HCT116 (cell line): Measurements from ENCODE around the gene CRMP1. TPM values are rescaled to one million over a fixed set of nuclear protein-coding genes. Genes with fewer than 3 reads are reported as not detected.
"Not testable (repeated sequence)": the region's sequence is repeated elsewhere in the genome, so short reads cannot be mapped to it uniquely, and the experiment has no call there.

Source experiments
- ATAC-seq: fragments of 200-7000 bp; cut with Tn5 transposase; 2 replicates; pipeline ENCODE4 v1.9.1; 2020; ENCODE audit warnings: mild to moderate bottlenecking, moderate library complexity
- BruUV-seq: library from RNA; stranded (reverse); fragments of 400-500 nt; replicated peaks from 2 replicates; lab custom pipeline; 2021; lab: Mats Ljungman, UMichigan
- CTCF ChIA-PET: fragments of 300-600 bp; sonication (Branson Sonifier 250); formaldehyde crosslinking; loops from one replicate; lab custom pipeline; 2021; ENCODE audit warnings: antibody characterized with exemption; lab: Charles Lee
- POLR2A ChIA-PET: fragments of 300-600, 350-600 bp; sonication (Branson Sonifier 250); formaldehyde crosslinking; loops from one replicate; lab custom pipeline; 2021; ENCODE audit warnings: antibody characterized with exemption; lab: Charles Lee
- RAD21 ChIA-PET, 2 experiments: fragments of 300-600 bp; sonication (Branson Sonifier 250); formaldehyde crosslinking; loops; one replicate each; lab custom pipeline; 2023; ENCODE audit warnings: low total read pairs in 2 of 2; ENCODE audit not compliant: uncharacterized antibody in 2 of 2, unreplicated experiment in 2 of 2, low non-redundant PET in 1 of 2; lab: Charles Lee
- DNase-seq: peaks from one replicate; pipeline ENCODE4 v3.0.0-alpha.2; 2010; ENCODE audit warnings: low read depth, low spot score
- H2AFZ ChIP-seq: fragments of 200-600 bp; shearing (Covaris generic), sonication (generic); 2 replicates; pipeline ENCODE4 v1.6.1; 2017; ENCODE audit warnings: low read depth, mixed run types, mixed read lengths, antibody characterized with exemption, low read length; ENCODE audit not compliant: poor library complexity, severe bottlenecking
- H3K27ac ChIP-seq: 2 replicates; pipeline ENCODE4 v1.5.1; 2012; ENCODE audit warnings: low read depth, low read length
- H3K27me3 ChIP-seq: fragments of 200-600 bp; sonication (generic); 2 replicates; pipeline ENCODE4 v1.6.1; 2016; ENCODE audit warnings: mixed run types, low read length, mixed read lengths; ENCODE audit not compliant: insufficient read depth
- H3K36me3 ChIP-seq, 2 experiments: fragments of 200-500 bp in 1 of 2; fragments of 200-600 bp in 1 of 2; sonication (Bioruptor generic) in 1 of 2; sonication (generic) in 1 of 2; 2 replicates each; pipeline versions ENCODE4 v1.5.1 to v1.6.1; 2014 to 2016; ENCODE audit warnings: low read length in 2 of 2, inconsistent platforms in 1 of 2, mixed read lengths in 1 of 2, mixed run types in 1 of 2; ENCODE audit not compliant: insufficient read depth in 2 of 2, control insufficient read depth in 1 of 2
- H3K4me1 ChIP-seq, 2 experiments: fragments of 200-600 bp in 1 of 2; sonication (generic) in 1 of 2; 2 replicates each; pipeline versions ENCODE4 v1.5.1 to v1.6.1; 2012 to 2017; ENCODE audit warnings: low read length in 2 of 2, inconsistent platforms in 1 of 2, mild to moderate bottlenecking in 1 of 2, mixed read lengths in 1 of 2, mixed run types in 1 of 2, moderate library complexity in 1 of 2; ENCODE audit not compliant: insufficient read depth in 2 of 2, control insufficient read depth in 1 of 2
- H3K4me2 ChIP-seq: fragments of 200-600 bp; sonication (generic); 2 replicates; pipeline ENCODE4 v1.6.1; 2017; ENCODE audit warnings: mixed run types, low read length, mixed read lengths
- H3K4me3 ChIP-seq, 2 experiments: fragments of 200-600 bp in 1 of 2; sonication (generic) in 1 of 2; replicated peaks in 1 of 2; 2 replicates each; pipeline ENCODE4 v1.5.1; 2011 to 2016; ENCODE audit warnings: low read length in 2 of 2, control low read depth in 1 of 2, low read depth in 1 of 2, mild to moderate bottlenecking in 1 of 2, mixed read lengths in 1 of 2, mixed run types in 1 of 2
- H3K79me2 ChIP-seq: fragments of 200-600 bp; sonication (generic); 2 replicates; pipeline ENCODE4 v1.6.1; 2017; ENCODE audit warnings: mild to moderate bottlenecking, mixed run types, low read length, moderate library complexity, mixed read lengths; ENCODE audit not compliant: insufficient read depth
- H3K9ac ChIP-seq: fragments of 200-600 bp; sonication (generic); 2 replicates; pipeline ENCODE4 v1.6.1; 2016; ENCODE audit warnings: low read length, mixed read lengths
- H3K9me2 ChIP-seq: fragments of 200-600 bp; sonication (generic), shearing (Covaris generic); 2 replicates; pipeline ENCODE4 v1.6.1; 2017; ENCODE audit warnings: mixed run types, mild to moderate bottlenecking, moderate library complexity; ENCODE audit not compliant: insufficient read depth
- H3K9me3 ChIP-seq, 2 experiments: fragments of 200-500 bp in 1 of 2; fragments of 200-600 bp in 1 of 2; sonication (Bioruptor generic) in 1 of 2; sonication (generic) in 1 of 2; 2 replicates each; pipeline ENCODE4 v1.6.1; 2014 to 2017; ENCODE audit warnings: low read length in 2 of 2, mixed read lengths in 2 of 2, inconsistent platforms in 1 of 2, low read depth in 1 of 2, mild to moderate bottlenecking in 1 of 2, mixed run types in 1 of 2, moderate library complexity in 1 of 2; ENCODE audit not compliant: control insufficient read depth in 1 of 2, insufficient read depth in 1 of 2
- H4K20me1 ChIP-seq: fragments of 200-600 bp; sonication (generic), shearing (Covaris generic); 2 replicates; pipeline ENCODE4 v1.6.1; 2017; ENCODE audit warnings: mixed run types, mild to moderate bottlenecking, moderate library complexity; ENCODE audit not compliant: insufficient read depth
- EGR1 ChIP-seq: IDR thresholded peaks from 2 replicates; pipeline ENCODE4 v1.6.1; 2012; ENCODE audit warnings: low read depth
- RAD21 ChIP-seq: IDR thresholded peaks from 2 replicates; pipeline ENCODE4 v1.6.1; 2012; ENCODE audit warnings: low read depth, mild to moderate bottlenecking
- SRF ChIP-seq: IDR thresholded peaks from 2 replicates; pipeline ENCODE4 v1.6.1; 2012; ENCODE audit warnings: low read depth
- YY1 ChIP-seq: IDR thresholded peaks from 2 replicates; pipeline ENCODE4 v1.6.1; 2011; ENCODE audit warnings: low read length, low read depth, moderate library complexity, mild to moderate bottlenecking; ENCODE audit not compliant: insufficient replicate concordance; ENCODE audit errors: extremely low read depth
- intact Hi-C: fragments of 100-400 bp; cut with micrococcal nuclease; formaldehyde crosslinking; loops from 2 replicates; pipeline ENCODE4 v1.10.0; 2022
- total RNA-seq: library from RNA; stranded (reverse); gene quantifications from one replicate; pipeline ENCODE4 v1.2.1, GENCODE V29; 2021; ENCODE audit not compliant: unreplicated experiment
- TF ChIP-seq, protein P1 (sequence below), 3 experiments: fragments of 200-600 bp in 1 of 3; sonication (generic) in 1 of 3; IDR thresholded peaks in 2 of 3; conservative IDR thresholded peaks in 1 of 3; 2 replicates each; pipeline ENCODE4 v1.5.1; 2012 to 2017; ENCODE audit warnings: low read depth in 2 of 3, low read length in 2 of 3, antibody characterized with exemption in 1 of 3, borderline replicate concordance in 1 of 3, control low read depth in 1 of 3, mild to moderate bottlenecking in 1 of 3, mixed read lengths in 1 of 3, mixed run types in 1 of 3, moderate library complexity in 1 of 3; ENCODE audit not compliant: insufficient read depth in 1 of 3

Gene CRMP1
- total RNA-seq, 1 experiment from 2014 or later, result not detected

DNA sequence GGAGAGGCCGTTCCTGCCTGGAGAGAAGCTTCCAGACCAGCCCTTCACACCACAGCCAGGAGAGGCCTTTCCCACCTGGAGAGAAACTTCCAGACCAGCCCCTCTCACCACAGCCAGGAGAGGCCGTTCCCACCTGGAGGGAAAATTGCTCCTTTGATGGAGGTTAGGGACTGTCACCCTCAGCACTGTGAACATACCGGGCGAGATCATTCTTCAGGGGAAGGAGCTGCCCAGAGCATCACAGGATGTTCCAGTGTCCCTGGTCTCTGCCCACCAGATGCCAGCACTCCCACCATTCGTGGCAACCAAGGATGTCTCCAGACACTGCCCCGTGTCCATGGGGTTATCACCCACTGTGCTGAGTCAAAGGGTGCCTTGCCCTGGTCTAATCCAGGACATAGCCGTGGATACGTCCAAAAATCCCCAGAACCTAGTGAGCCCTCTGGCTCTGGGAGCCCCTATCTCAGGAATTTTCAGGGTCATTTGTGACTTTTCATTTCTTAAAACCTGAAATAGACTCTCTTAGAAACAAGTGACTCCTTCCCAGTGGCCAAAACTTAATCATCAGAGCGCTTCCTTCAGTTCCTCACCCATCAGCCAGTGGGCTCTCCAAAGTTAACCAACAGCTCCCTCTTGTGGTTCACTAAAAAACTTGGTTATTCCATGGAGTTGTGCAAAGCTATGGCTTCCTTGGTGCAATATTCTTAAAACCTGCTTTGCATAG is 80.2 kb downstream of the CRMP1 start:
- ATAC-seq (peak; percentile 95), DNase-seq (peak; percentile 62)
- Histone ChIP-seq H2AFZ (peak overlapping the region; percentile 73), H3K27ac (no peak overlapping the region), H3K9ac (no peak overlapping the region), H3K9me3 (no peaks in the 10 kb centered on the region), H3K4me2 (no peak overlapping the region), H3K4me1 (no peaks in the 10 kb centered on the region), H3K9me2 (no peaks in the 10 kb centered on the region), H3K36me3 (no peaks in the 10 kb centered on the region), H3K4me3 (no peak overlapping the region), H3K27me3 (no peaks in the 10 kb centered on the region), H3K79me2 (no peaks in the 10 kb centered on the region), H4K20me1 (no peaks in the 10 kb centered on the region)
- ChIA-PET CTCF (interaction anchor here (0.6 to 1.6 kb wide), 14 partner anchors 9 to 818 kb away, joined by 3 to 26 read pairs (median 4); partner anchors contain the start of gene STK32B), RAD21 (interaction anchor here (0.7 to 1.0 kb wide), 2 partner anchors 9 to 177 kb away, joined by 3 to 6 read pairs; no protein-coding TSS in a partner anchor), POLR2A (interaction anchor here (0.9 kb wide), 1 partner anchor 59 kb away, joined by 3 read pairs; no protein-coding TSS in a partner anchor)
- BruUV-seq, result no TSS peak
- intact Hi-C loops, result loop anchor here (1.0 to 10.0 kb wide), 5 partner anchors 412 to 1558 kb away; partner anchors contain the start of gene STK32B
- TF ChIP-seq, protein P1, sequence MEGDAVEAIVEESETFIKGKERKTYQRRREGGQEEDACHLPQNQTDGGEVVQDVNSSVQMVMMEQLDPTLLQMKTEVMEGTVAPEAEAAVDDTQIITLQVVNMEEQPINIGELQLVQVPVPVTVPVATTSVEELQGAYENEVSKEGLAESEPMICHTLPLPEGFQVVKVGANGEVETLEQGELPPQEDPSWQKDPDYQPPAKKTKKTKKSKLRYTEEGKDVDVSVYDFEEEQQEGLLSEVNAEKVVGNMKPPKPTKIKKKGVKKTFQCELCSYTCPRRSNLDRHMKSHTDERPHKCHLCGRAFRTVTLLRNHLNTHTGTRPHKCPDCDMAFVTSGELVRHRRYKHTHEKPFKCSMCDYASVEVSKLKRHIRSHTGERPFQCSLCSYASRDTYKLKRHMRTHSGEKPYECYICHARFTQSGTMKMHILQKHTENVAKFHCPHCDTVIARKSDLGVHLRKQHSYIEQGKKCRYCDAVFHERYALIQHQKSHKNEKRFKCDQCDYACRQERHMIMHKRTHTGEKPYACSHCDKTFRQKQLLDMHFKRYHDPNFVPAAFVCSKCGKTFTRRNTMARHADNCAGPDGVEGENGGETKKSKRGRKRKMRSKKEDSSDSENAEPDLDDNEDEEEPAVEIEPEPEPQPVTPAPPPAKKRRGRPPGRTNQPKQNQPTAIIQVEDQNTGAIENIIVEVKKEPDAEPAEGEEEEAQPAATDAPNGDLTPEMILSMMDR (IDR thresholded peaks at IDR 0.05 in 2 of 3, conservative IDR thresholded peaks at IDR 0.05 in 1 of 3; ENCODE audit: borderline replicate concordance in 1 of 3, insufficient read depth in 1 of 3, low read depth in 2 of 3, low read length in 2 of 3), result peak; percentile 74 to 81 (median 78)
- TF ChIP-seq SRF (no peak), YY1 (peak; percentile 11), RAD21 (peak; percentile 87), EGR1 (no peak)

DNA sequence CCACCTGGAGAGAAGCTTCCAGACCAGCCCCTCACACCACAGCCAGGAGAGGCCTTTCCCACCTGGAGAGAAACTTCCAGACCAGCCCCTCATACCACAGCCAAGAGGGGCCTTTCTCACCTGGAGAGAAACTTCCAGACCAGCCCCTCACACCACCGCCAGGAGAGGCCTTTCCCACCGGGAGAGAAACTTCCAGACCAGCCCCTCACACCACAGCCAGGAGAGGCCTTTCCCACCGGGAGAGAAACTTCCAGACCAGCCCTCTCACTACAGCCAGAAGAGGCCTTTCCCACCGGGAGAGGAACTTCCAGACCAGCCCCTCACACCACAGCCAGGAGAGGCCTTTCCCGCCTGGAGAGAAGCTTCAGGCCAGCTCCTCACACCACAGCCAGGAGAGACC is 80.8 kb downstream of the CRMP1 start:
- DNase-seq, H3K9ac ChIP-seq, H3K4me2 ChIP-seq, BruUV-seq, POLR2A ChIA-PET, H3K9me3 ChIP-seq, H3K27ac ChIP-seq, ATAC-seq, H3K9me2 ChIP-seq, H3K36me3 ChIP-seq, H3K79me2 ChIP-seq, H3K4me3 ChIP-seq, H3K4me1 ChIP-seq, H2AFZ ChIP-seq, H4K20me1 ChIP-seq, RAD21 ChIA-PET, H3K27me3 ChIP-seq: not testable (repeated sequence)
- CTCF ChIA-PET, result interaction anchor here (0.8 to 1.6 kb wide), 3 partner anchors 9 to 761 kb away, joined by 4 to 26 read pairs (median 4); partner anchors contain the start of gene STK32B
- intact Hi-C loops, result loop anchor here (2.0 to 10.0 kb wide), 4 partner anchors 761 to 1557 kb away; partner anchors contain the start of gene STK32B
